NCI-H2081 (cell line): ENCODE data around the gene EXD2.
A peak's percentile ranks its signal among the peaks of the same experiment; 100 is the strongest.
"Not testable (repeated sequence)": the region's sequence is repeated elsewhere in the genome, so short reads cannot be mapped to it uniquely, and the experiment has no call there.

ENCODE experiments used
- DNase-seq, 2 experiments: peaks; one replicate each; lab custom pipeline; 2025; lab: John Stamatoyannopoulos, UW

The EXD2 gene

GRCh38 chr14:69204753-69205152 lies 13.5 kb downstream of the EXD2 start:
- peak in 1 of 2 experiments; percentile 36 for DNase-seq

DNA sequence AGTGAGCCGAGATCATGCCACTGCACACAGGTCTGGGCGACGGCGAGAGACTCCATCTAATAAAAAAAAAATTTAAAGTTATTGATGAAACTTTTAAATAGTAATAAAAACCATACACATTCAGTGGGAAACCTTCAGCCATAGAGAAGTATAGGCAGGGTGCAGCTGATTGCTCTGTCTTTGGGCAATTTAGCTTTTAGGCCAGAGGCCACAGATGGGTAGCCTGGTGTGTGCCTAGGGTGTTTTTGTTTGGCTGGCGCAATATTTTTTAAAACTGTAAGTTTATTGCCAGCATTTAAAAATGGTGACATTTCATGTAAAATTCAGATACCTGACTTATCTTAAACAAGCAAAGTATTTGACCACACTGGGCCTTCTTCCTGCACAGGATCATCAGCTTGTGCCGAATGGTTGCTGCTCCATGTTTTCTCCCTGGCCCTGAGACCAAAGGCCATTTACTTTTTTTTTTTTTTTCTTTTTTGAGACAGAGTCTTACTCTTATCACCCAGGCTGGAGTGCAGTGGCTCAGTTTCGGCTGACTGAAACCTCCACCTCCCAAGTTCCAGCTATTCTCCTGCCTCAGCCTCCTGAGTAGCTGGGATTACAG lies 16.2 kb downstream of the EXD2 start:
- DNase-seq: no peak

GRCh38 chr14:69208666-69209065 lies 17.4 kb downstream of the EXD2 start:
- no peak for DNase-seq

GRCh38 chr14:69214393-69214792 lies 23.1 kb downstream of the EXD2 start:
- DNase-seq: no peak

DNA sequence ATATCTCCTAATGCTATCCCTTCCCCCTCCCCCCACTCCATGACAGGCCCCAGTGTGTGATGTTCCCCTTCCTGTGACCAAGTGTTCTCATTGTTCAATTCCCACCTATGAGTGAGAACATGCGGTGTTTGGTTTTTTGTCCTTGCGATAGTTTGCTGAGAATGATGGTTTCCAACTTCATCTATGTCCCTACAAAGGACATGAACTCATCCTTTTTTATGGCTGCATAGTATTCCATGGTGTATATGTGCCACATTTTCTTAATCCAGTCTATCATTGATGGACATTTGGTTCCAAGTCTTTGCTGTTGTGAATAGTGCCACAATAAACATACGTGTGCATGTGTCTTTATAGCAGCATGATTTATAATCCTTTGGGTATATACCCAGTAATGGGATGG lies 26.4 kb downstream of the EXD2 start:
- not testable (repeated sequence) for DNase-seq

GRCh38 chr14:69224946-69225345 lies 33.6 kb downstream of the EXD2 start:
- no peak for DNase-seq

DNA sequence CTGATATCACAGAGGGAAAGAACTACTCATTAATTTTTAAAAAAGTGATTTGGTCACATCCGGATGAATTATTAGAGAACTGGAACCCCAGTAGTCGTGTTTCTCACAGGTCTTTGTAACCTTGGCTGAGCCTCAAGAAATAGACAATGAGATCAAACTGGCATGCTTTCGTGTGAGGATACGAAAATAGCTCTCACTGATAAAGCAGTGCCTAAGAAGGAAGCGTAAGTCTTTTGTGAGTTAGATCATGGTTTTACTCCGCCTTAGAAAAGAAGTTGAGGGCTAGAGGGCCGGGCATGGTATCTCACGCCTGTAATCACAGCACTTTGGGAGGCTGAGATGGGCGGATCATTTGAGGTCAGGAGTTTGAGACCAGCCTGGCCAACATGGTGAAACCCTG lies 34.9 kb downstream of the EXD2 start:
- DNase-seq: no peak

DNA sequence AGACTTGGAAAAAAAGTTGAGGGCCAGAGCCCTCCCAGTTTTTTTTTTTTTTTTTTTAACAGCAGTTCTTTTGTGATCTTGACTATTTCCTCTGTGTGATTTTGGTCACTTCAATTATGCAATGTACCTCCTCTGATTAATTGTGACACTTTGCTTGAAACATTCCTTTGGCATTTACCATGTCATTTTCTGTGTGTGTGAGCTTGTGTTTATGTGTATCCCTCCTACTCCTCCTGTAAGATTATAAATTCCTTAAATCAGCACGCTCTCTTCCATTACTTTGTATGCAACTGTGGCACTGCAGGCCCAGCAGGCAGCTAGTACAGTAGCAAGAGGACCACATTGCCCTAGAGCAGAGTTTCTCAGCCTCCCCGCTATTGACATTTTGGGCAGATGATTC lies 35.4 kb downstream of the EXD2 start:
- DNase-seq: no peak

DNA sequence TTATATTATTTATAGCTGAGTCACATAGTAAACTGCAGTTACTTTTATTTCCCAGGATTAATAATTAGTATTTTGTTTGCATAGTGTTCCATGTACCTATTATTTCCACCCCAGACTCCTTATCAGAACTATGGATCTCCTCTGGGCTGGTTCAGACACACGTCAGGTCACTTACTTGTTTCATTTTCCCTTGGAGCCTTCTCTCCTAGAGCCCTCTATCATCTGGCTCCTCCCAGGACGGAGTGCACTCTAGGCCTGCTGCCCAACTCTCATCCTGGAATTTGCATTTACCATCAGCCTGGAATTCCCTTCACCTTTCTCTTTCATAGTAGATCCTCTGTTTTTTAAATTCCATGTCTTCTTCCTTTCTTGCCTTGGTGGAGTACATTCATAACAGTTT lies 40.2 kb downstream of the EXD2 start:
- DNase-seq: no peak

GRCh38 chr14:69232388-69232787 lies 41.1 kb downstream of the EXD2 start:
- no peak for DNase-seq

DNA sequence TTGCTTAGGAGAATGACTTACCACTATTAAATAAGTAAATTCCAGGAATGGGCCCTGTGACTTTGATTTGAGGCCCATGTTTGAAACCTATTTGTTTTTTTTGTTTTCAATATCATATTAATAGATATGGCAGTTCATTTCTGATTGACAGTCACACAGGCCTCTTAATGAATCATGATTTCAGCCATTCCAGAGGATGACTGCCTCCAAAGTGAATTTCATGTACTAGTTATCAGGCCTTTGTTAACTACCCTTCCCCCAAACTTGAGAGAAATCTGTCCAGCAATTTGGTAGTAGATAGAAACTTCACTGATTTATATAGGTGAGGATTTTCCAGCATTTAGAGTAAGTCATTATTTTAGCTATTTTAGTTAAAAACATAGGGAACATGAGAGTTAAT lies 42.8 kb downstream of the EXD2 start:
- DNase-seq: no peak

GRCh38 chr14:69235708-69236107 lies 44.4 kb downstream of the EXD2 start:
- DNase-seq: no peak

- DNase-seq: no peak
Observed at GRCh38 chr14:69237142-69237541, 45.8 kb downstream of the EXD2 start.

- no peak for DNase-seq
Observed at GRCh38 chr14:69237584-69237983, 46.3 kb downstream of the EXD2 start.

GRCh38 chr14:69238883-69239282 lies 47.6 kb downstream of the EXD2 start:
- no peak for DNase-seq

GRCh38 chr14:69240527-69241173 lies 49.4 kb downstream of the EXD2 start:
- DNase-seq: no peak

DNA sequence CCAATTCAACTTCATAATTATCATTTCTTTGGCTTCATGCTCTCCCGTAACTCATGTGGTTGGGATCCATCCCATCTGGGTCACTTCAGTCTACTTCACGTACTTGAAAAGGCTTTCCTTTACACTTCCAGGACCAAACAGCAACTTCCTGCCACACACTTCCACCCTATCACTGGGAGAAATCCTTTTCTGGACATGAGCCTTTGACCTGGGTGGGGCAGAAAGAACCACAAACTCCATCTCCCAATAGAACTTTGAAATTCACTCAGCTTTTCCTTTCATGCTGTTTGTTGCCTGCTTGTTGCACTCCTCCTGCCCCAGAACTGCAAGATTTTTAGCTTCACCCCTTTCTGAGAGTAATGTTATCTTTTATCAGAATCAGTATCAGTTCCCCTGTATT lies 50.3 kb downstream of the EXD2 start:
- no peak for DNase-seq

GRCh38 chr14:69242311-69243224 lies 51.3 kb downstream of the EXD2 start:
- peak; percentile 46 to 47 for DNase-seq

DNA sequence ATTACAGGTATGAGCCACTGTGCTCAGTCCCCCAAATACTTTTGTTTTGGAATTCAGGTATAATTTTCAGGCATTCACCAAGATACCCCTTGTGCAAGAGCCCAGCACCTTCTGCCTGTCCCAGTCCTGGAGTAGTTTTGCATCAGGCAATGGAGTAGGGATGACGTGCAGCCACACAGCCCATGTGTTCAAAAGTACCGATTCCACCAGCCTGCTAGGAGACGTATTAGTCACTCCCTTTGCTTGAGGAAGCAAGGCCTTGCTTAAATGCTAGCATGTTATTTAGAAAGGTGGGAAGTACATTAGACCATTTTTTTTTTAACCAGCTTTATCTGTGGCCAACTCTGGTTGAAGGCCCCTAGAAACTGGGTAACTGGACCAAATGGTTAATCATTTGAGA lies 53.6 kb downstream of the EXD2 start:
- no peak for DNase-seq

DNA sequence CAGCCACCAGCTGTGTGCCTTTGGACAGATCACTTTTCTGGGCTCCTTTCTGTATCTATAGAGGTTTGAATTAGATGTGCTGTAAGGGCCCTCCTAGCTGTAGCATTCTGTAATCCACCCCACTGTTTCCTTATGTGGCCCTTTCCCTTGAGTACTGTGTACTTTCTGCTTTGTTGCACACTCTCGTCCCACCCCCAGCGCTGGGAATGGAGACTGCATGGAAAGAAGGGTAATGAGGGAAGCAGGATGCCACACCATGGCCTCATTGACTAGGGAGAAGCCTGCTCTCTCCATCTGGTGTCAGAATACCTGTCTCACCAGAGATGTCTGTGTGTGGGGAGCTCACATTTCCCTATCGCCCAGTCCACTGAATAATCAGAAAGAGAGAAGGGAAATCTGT lies 55.0 kb downstream of the EXD2 start:
- peak in 1 of 2 experiments; percentile 20 for DNase-seq

GRCh38 chr14:69247676-69248440 lies 56.6 kb downstream of the EXD2 start:
- no peak for DNase-seq

DNA sequence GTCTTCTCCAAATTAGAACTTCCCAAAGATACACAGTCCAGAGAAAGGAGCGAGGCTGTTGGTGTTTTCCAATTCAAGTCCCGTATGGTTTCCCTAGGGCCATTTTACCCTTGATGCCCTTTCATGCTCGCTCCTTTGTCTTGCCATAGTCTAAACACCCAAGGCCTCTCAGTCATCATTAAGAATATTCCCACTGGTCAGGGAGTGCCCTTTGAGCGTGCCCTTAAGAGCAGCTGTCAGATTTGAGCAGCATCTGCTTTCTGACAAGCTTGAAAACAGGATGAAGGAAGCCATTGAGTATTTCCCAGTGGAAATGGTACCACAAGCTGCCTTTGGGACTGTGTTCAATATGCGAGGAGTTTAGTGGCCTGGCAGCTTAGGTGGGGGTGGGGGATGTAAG lies 58.3 kb downstream of the EXD2 start:
- no peak for DNase-seq
